WI38 (cell line): Measurements from ENCODE around the gene ABCC12.
"Not testable (repeated sequence)": the region's sequence is repeated elsewhere in the genome, so short reads cannot be mapped to it uniquely, and the experiment has no call there.

Source experiments
- H3K4me3 ChIP-seq: 2 replicates; pipeline ENCODE4 v1.5.1; 2011; ENCODE audit warnings: low read depth, mild to moderate bottlenecking, control low read depth, low read length
- CTCF ChIP-seq: IDR thresholded peaks from 2 replicates; pipeline ENCODE4 v1.5.1; 2012; ENCODE audit warnings: low read depth, mild to moderate bottlenecking, control low read depth, low read length

ABCC12 gene

GRCh38 chr16:48193846-48194245 is 38.1 kb upstream of the ABCC12 start:
- no peak overlapping the region for H3K4me3 ChIP-seq
- no peak for TF ChIP-seq CTCF

- no peak overlapping the region for H3K4me3 ChIP-seq
- TF ChIP-seq CTCF: no peak
Measured at GRCh38 chr16:48188449-48189102, 32.8 kb upstream of the ABCC12 start.

- TF ChIP-seq CTCF: no peak
- no peak overlapping the region for H3K4me3 ChIP-seq
Measured at GRCh38 chr16:48187779-48188178, 32.0 kb upstream of the ABCC12 start.

GRCh38 chr16:48184681-48185080 is 28.9 kb upstream of the ABCC12 start:
- TF ChIP-seq CTCF: no peak
- H3K4me3 ChIP-seq: no peak overlapping the region

GRCh38 chr16:48182979-48183537 is 27.3 kb upstream of the ABCC12 start:
- no peak overlapping the region for H3K4me3 ChIP-seq
- TF ChIP-seq CTCF: no peak

GRCh38 chr16:48181746-48182520 is 26.1 kb upstream of the ABCC12 start:
- H3K4me3 ChIP-seq: not testable (repeated sequence)

GRCh38 chr16:48180868-48181480 is 25.2 kb upstream of the ABCC12 start:
- no peak overlapping the region for H3K4me3 ChIP-seq
- TF ChIP-seq CTCF: no peak
